WERI-Rb-1 (cell line): ENCODE data around the gene TMEM127.
A peak's percentile ranks its signal among the peaks of the same experiment; 100 is the strongest.

ENCODE experiments used
- DNase-seq: peaks from one replicate; pipeline ENCODE4 v3.0.0-alpha.2; 2020
- H3K27ac ChIP-seq: fragments of 250-450 bp; sonication (Bioruptor Pico); 2 replicates; pipeline ENCODE4 v1.5.1; 2020; ENCODE audit warnings: mild to moderate bottlenecking, moderate library complexity
- H3K27me3 ChIP-seq: fragments of 250-450 bp; sonication (Bioruptor Pico); 2 replicates; pipeline ENCODE4 v1.5.1; 2021; ENCODE audit warnings: mild to moderate bottlenecking, low read depth, moderate library complexity; ENCODE audit not compliant: insufficient read depth, severe bottlenecking
- H3K36me3 ChIP-seq: fragments of 250-450 bp; sonication (Bioruptor Pico); 2 replicates; pipeline ENCODE4 v1.5.1; 2020; ENCODE audit warnings: mild to moderate bottlenecking, moderate library complexity
- H3K4me3 ChIP-seq: 2 replicates; pipeline ENCODE4 v1.5.1; 2011; ENCODE audit warnings: low read depth, mild to moderate bottlenecking, control low read depth, low read length
- H3K9me3 ChIP-seq: fragments of 250-450 bp; sonication (Bioruptor Pico); 2 replicates; pipeline ENCODE4 v1.5.1; 2021; ENCODE audit warnings: mild to moderate bottlenecking, moderate library complexity; ENCODE audit not compliant: severe bottlenecking
- CTCF ChIP-seq: IDR thresholded peaks from 2 replicates; pipeline ENCODE4 v1.5.1; 2011; ENCODE audit warnings: low read depth, mild to moderate bottlenecking, control low read depth, inconsistent platforms, low read length

The TMEM127 gene

GRCh38 chr2:96204836-96205624 lies 60.8 kb downstream of the TMEM127 start:
- Histone ChIP-seq H3K4me3 (no peak overlapping the region), H3K9me3 (no peaks in the 10 kb centered on the region), H3K27me3 (no peaks in the 10 kb centered on the region), H3K36me3 (peaks cover 24% of the 10 kb centered on the region), H3K27ac (peak overlapping the region; percentile 14)
- no peak for TF ChIP-seq CTCF
- DNase-seq, result no peak

DNA sequence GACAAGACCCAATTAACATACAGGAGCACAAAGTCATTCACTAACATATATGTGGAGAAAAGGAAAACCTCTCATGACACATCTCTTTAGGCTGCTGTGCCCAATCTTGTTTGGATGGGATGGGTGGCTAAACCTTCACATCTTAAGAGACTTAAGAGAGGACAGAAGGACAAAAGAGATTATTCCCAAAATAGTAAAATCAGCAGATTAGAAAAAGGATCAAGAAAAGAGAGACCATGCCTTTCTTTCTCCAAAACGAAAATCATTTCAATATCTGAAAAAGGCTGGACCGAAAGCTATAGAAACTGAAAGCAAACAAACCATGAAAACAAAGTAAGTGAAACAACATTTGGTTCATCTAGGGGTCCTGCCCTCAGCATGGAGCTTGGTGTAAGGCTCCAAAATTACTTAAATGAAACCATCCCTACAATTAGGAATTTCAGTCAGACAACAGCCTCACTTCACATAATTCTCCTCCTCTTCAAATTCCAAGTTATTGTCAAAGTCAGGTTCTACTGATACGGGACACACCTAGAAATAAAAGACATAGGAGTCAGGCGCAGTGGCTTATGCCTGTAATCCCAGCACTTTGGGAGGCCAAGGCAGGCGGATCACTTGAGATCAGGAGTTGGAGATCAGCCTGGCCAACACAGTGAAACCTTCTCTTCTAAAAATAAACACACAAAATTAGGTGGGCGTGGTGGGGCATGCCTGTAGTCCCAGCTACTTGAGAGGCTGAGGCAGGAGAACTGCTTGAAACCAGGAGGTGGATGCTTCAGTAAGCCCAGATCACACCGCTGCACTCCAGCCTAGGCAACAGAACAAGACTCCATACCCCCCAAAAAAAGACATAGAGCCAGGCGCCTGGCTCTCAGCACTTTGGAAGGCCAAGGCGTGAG lies 62.4 kb downstream of the TMEM127 start:
- no peaks in the 10 kb centered on the region for H3K9me3 ChIP-seq
- no peaks in the 10 kb centered on the region for H3K27me3 ChIP-seq
- H3K36me3 ChIP-seq, result peaks cover 28% of the 10 kb centered on the region
- TF ChIP-seq CTCF, result no peak
- DNase-seq, result peak; percentile 37
- H3K27ac ChIP-seq, result peak overlapping the region; percentile 84
- H3K4me3 ChIP-seq, result peak overlapping the region; percentile 28

DNA sequence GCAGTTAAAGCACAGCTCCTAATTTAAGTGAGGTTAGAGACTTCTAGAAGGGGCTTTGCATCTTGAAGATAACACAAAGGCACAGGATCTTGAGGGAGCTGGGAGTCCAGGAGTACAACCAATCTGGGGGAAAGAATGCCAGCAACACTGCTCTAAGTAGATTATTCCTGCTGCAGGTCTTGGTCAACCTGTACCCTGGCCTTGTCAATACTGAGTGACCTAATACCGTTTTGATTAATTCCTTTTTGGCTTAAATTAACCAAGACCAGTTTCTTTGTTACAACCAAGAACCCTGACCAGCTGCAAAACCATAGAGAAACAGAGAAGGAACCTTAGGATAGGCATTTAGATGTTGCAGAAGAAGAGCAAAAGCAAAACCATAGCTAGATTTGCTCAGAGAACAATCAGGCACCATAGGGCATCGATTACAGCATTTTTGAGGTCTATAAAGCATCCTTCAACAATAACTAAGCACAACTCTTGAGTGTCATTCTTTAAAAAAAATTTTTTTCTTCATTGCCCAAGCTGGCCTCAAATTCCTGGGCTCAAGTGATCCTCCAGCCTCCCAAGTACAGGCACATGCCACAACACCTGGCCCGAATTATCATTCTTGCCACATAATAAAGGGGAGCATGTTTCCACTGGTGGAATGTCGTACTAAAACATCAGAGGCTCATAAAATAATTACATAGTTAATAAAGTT lies 63.5 kb downstream of the TMEM127 start:
- H3K9me3 ChIP-seq, result no peaks in the 10 kb centered on the region
- TF ChIP-seq CTCF, result no peak
- no peaks in the 10 kb centered on the region for H3K27me3 ChIP-seq
- H3K27ac ChIP-seq, result 0 out of 2 replicates have a peak overlapping the region, but pooled peaks have one; percentile 4
- peaks cover 25% of the 10 kb centered on the region for H3K36me3 ChIP-seq
- H3K4me3 ChIP-seq, result no peak overlapping the region
- no peak for DNase-seq

DNA sequence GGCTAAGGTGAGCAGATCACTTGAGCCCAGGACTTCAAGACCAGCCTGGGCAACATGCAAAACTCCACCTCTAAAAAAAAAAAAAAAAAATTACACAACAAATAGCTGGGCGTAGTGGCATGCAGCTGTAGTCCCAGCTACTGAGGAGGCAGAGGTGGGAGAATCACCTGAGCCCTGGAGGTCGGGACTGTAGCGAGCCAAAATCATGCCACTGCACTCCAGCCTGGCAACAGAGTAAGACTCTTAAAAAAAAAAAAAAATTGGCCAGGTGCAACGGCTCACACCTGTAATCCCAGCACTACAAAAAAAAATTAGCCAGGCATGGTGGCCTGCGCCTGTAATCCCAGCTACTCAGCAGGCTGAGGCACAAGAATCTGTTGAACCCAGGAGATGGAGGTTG lies 64.5 kb downstream of the TMEM127 start:
- H3K36me3 ChIP-seq, result peaks cover 22% of the 10 kb centered on the region
- no peak overlapping the region for H3K4me3 ChIP-seq

More for the DNA sequence above, 64.5 kb downstream of the TMEM127 start:
- no peaks in the 10 kb centered on the region for H3K9me3 ChIP-seq
- TF ChIP-seq CTCF, result no peak
- no peak for DNase-seq
- H3K27me3 ChIP-seq, result no peaks in the 10 kb centered on the region
- no peak overlapping the region for H3K27ac ChIP-seq
